Glutamatergic neuron (in vitro differentiated cells): ENCODE results near the gene CPEB2. TPM values are rescaled to one million over a fixed set of nuclear protein-coding genes. Genes with fewer than 3 reads are reported as not detected.
"Not testable (repeated sequence)": the region's sequence is repeated elsewhere in the genome, so short reads cannot be mapped to it uniquely, and the experiment has no call there.

Experiments used
- DNase-seq: peaks from one replicate; pipeline ENCODE4 v3.0.0; 2022
- H3K27ac Mint-ChIP-seq: one replicate; pipeline ENCODE4 v1.8.0; 2020; ENCODE audit warnings: mild to moderate bottlenecking, mixed read lengths, inconsistent platforms; ENCODE audit not compliant: unreplicated experiment
- H3K27me3 Mint-ChIP-seq: one replicate; pipeline ENCODE4 v1.8.0; 2020; ENCODE audit warnings: mild to moderate bottlenecking, moderate library complexity, mixed read lengths, inconsistent platforms; ENCODE audit not compliant: unreplicated experiment
- H3K36me3 Mint-ChIP-seq: one replicate; pipeline ENCODE4 v1.8.0; 2020; ENCODE audit warnings: mild to moderate bottlenecking, mixed read lengths, inconsistent platforms; ENCODE audit not compliant: unreplicated experiment
- H3K4me1 Mint-ChIP-seq: one replicate; pipeline ENCODE4 v1.8.0; 2020; ENCODE audit warnings: mild to moderate bottlenecking, low read depth, mixed read lengths, inconsistent platforms; ENCODE audit not compliant: unreplicated experiment
- H3K4me3 Mint-ChIP-seq: one replicate; pipeline ENCODE4 v1.8.0; 2020; ENCODE audit warnings: mild to moderate bottlenecking, mixed read lengths, inconsistent platforms; ENCODE audit not compliant: unreplicated experiment
- H3K9me3 Mint-ChIP-seq: one replicate; pipeline ENCODE4 v1.8.0; 2020; ENCODE audit warnings: mild to moderate bottlenecking, moderate library complexity, mixed read lengths, inconsistent platforms; ENCODE audit not compliant: unreplicated experiment
- total RNA-seq: library from RNA; stranded (reverse); fragmentation: NEBNext Ultra II Directional; extraction: Animal tissue kit (Norgen Biotek cat#: 25700); gene quantifications from one replicate; pipeline ENCODE4 v1.2.1, GENCODE V29; 2021; ENCODE audit not compliant: unreplicated experiment
- TF ChIP-seq, protein P1 (sequence below): fragments of 200-600 bp; sonication (generic); IDR thresholded peaks from one replicate; pipeline ENCODE4 v1.5.0; 2021; ENCODE audit not compliant: partially characterized antibody, unreplicated experiment

CPEB2 gene
- total RNA-seq, 1 donor from 2014 or later: 52.6 TPM

- Mint-ChIP-seq H3K9me3 (peaks cover 2% of the 10 kb centered on the region), H3K4me1 (no peaks in the 10 kb centered on the region), H3K27me3 (peaks cover 2% of the 10 kb centered on the region), H3K27ac (no peak overlapping the region), H3K36me3 (no peaks in the 10 kb centered on the region), H3K4me3 (no peak overlapping the region)
- TF ChIP-seq, protein P1, sequence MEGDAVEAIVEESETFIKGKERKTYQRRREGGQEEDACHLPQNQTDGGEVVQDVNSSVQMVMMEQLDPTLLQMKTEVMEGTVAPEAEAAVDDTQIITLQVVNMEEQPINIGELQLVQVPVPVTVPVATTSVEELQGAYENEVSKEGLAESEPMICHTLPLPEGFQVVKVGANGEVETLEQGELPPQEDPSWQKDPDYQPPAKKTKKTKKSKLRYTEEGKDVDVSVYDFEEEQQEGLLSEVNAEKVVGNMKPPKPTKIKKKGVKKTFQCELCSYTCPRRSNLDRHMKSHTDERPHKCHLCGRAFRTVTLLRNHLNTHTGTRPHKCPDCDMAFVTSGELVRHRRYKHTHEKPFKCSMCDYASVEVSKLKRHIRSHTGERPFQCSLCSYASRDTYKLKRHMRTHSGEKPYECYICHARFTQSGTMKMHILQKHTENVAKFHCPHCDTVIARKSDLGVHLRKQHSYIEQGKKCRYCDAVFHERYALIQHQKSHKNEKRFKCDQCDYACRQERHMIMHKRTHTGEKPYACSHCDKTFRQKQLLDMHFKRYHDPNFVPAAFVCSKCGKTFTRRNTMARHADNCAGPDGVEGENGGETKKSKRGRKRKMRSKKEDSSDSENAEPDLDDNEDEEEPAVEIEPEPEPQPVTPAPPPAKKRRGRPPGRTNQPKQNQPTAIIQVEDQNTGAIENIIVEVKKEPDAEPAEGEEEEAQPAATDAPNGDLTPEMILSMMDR: no peak
- DNase-seq: no peak
Observed at GRCh38 chr4:15078682-15079642, 76.7 kb downstream of the CPEB2 start.

GRCh38 chr4:15084780-15085179 lies 82.5 kb downstream of the CPEB2 start:
- H3K4me1 Mint-ChIP-seq: no peaks in the 10 kb centered on the region
- no peak overlapping the region for H3K4me3 Mint-ChIP-seq
- DNase-seq: no peak
- no peak overlapping the region for H3K27ac Mint-ChIP-seq
- no peaks in the 10 kb centered on the region for H3K27me3 Mint-ChIP-seq
- TF ChIP-seq, protein P1: no peak
- no peaks in the 10 kb centered on the region for H3K36me3 Mint-ChIP-seq
- H3K9me3 Mint-ChIP-seq: peaks cover 6% of the 10 kb centered on the region

- H3K4me3 Mint-ChIP-seq, H3K27ac Mint-ChIP-seq, H3K9me3 Mint-ChIP-seq, H3K4me1 Mint-ChIP-seq, DNase-seq, H3K36me3 Mint-ChIP-seq, H3K27me3 Mint-ChIP-seq: not testable (repeated sequence)
Observed at GRCh38 chr4:15085762-15086161, 83.5 kb downstream of the CPEB2 start.

DNA sequence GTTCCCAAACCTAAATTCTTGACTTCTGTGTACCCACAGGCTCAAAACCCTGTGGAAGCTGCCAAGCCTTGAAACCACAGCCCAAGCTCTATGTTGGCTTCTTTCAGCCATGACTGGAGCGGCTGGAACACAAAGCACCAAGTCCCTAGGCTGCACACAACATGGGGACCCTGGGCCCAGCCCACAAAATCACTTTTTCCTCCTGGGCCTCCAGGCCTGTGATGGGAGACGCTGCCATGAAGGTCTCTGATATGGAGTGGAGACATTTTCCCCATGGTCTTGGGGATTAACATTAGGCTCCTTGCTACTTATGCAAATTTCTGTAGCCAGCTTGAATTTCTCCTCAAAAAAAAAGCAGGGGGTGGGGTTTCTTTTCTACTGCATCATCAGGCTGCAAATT lies 84.0 kb downstream of the CPEB2 start:
- H3K36me3 Mint-ChIP-seq, H3K4me3 Mint-ChIP-seq, DNase-seq, H3K27ac Mint-ChIP-seq, H3K9me3 Mint-ChIP-seq, H3K27me3 Mint-ChIP-seq, H3K4me1 Mint-ChIP-seq: not testable (repeated sequence)

GRCh38 chr4:15088394-15089035 lies 86.2 kb downstream of the CPEB2 start:
- no peak overlapping the region for H3K27ac Mint-ChIP-seq
- TF ChIP-seq, protein P1: no peak
- H3K9me3 Mint-ChIP-seq: peaks cover 5% of the 10 kb centered on the region

GRCh38 chr4:15089979-15090378 lies 87.7 kb downstream of the CPEB2 start:
- TF ChIP-seq, protein P1: no peak
- Mint-ChIP-seq H3K4me1 (no peaks in the 10 kb centered on the region), H3K36me3 (no peaks in the 10 kb centered on the region), H3K27ac (no peak overlapping the region), H3K27me3 (no peaks in the 10 kb centered on the region), H3K9me3 (peaks cover 5% of the 10 kb centered on the region), H3K4me3 (no peak overlapping the region)
- DNase-seq: no peak

More at GRCh38 chr4:15088394-15089035, 86.2 kb downstream of the CPEB2 start:
- Mint-ChIP-seq H3K4me3 (no peak overlapping the region), H3K4me1 (no peaks in the 10 kb centered on the region), H3K27me3 (no peaks in the 10 kb centered on the region), H3K36me3 (no peaks in the 10 kb centered on the region)
- DNase-seq: no peak
